ENCODE data around the gene ALOX5AP.

GRCh38 chr13:30810801-30811200 is 75.5 kb downstream of the ALOX5AP start:
- TF ChIP-seq POLR2AphosphoS5 (IDR thresholded peaks at IDR 0.05; ENCODE audit: low read depth, low read length) (no peak), POLR2A (IDR thresholded peaks at IDR 0.05; ENCODE audit: low read depth, low read length) (no peak), TAF1 (IDR thresholded peaks at IDR 0.05; ENCODE audit: borderline replicate concordance, low read depth, low read length) (no peak)

Data from GM12892 (cell line).